Tibial artery (tissue), 4 donors: ENCODE data around the gene KRTAP5-1.

Experiments
- DNase-seq, 2 donors: peaks; one replicate each; pipeline ENCODE4 v3.0.0-alpha.2; 2019
- H3K27ac ChIP-seq, 2 donors: fragments of 200-600 bp; sonication (generic) in 1 of 2; 1 replicate in 1 of 2; 2 replicates in 1 of 2; pipeline ENCODE4 v1.5.1; 2018 to 2019; ENCODE audit warnings: mild to moderate bottlenecking in 1 of 2
- H3K27me3 ChIP-seq, 2 donors: fragments of 200-600 bp; sonication (generic) in 1 of 2; one replicate each; pipeline versions ENCODE4 v1.5.1 to v1.6.0; 2016 to 2019
- H3K36me3 ChIP-seq, 3 donors: fragments of 200-600 bp; sonication (generic) in 2 of 3; one replicate each; pipeline ENCODE4 v1.5.1; 2016 to 2019; ENCODE audit warnings: mild to moderate bottlenecking in 2 of 3
- H3K4me1 ChIP-seq, 4 donors: fragments of 200-600 bp; sonication (generic) in 2 of 4; 1 replicate in 3 of 4; 2 replicates in 1 of 4; pipeline ENCODE4 v1.5.1; 2016 to 2019
- H3K4me3 ChIP-seq, 2 donors: fragments of 200-600 bp; sonication (generic) in 1 of 2; 1 replicate in 1 of 2; 2 replicates in 1 of 2; pipeline ENCODE4 v1.5.1; 2018 to 2019; ENCODE audit warnings: mild to moderate bottlenecking in 2 of 2
- H3K9me3 ChIP-seq, 3 donors: fragments of 200-600 bp; sonication (generic) in 1 of 3; one replicate each; pipeline ENCODE4 v1.5.1; 2016 to 2019
- CTCF ChIP-seq, 2 experiments: fragments of 200-600 bp in 1 of 2; fragments of 450-650 bp in 1 of 2; IDR thresholded peaks; one replicate each; pipeline ENCODE4 v1.5.1; 2017 to 2019; ENCODE audit warnings: antibody characterized with exemption in 2 of 2, mild to moderate bottlenecking in 1 of 2, moderate library complexity in 1 of 2
- intact Hi-C: fragments of 100-400 bp; cut with DNase I; formaldehyde crosslinking; loops from one replicate; pipeline ENCODE4 v1.15.0; 2023; ENCODE audit warnings: low total_unique reads

Gene KRTAP5-1

DNA sequence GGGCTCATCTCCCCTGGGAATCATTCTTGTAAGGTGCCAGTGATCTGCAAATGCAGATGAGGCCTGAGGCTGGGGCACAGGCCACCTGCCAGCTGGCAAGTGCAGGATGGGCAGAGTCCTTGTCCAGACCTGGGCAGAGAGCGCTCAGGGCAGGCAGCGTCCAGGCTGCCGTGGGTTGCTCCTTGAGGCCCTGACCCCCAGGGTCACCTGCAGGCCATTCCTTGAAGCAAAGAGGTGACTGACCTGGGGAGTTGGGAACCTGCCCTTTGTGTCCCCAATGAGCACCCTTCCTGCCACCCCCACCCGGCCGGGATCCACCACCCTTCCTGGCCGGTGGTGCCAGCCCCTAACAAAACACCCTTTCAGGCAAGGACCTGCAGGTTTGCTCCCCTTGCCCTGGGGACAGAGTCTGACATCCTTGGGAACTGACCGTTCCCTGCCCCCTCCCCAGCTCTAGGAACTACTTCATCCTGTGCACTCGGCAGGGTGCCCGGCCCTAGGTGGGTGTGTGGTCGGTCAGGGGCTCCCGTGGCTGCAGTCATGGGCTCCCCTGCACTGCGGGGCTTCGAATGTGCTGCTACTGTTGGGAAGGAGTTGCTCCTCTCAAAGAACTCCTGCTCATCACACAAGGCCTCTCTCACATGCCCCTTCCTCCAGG, 41.3 kb downstream of the KRTAP5-1 start:
- intact Hi-C loops: loop anchor here (1.0 to 10.0 kb wide), 2 partner anchors 31 to 81 kb away; partner anchors contain the start of genes KRTAP5-4 and KRTAP5-5
- DNase-seq: no peak

GRCh38 chr11:1542267-1542666, 42.8 kb downstream of the KRTAP5-1 start:
- Histone ChIP-seq H3K4me3 (no peak overlapping the region), H3K27me3 (peaks cover 0 to 26% of the 10 kb centered on the region in 2 donors), H3K27ac (no peak overlapping the region), H3K4me1 (peaks cover 1 to 16% (median 12%) of the 10 kb centered on the region in 4 donors), H3K36me3 (no peaks in the 10 kb centered on the region), H3K9me3 (no peaks in the 10 kb centered on the region)
- TF ChIP-seq CTCF (IDR thresholded peaks at IDR 0.05): no peak
- intact Hi-C loops: loop anchor here (10.0 kb wide), 1 partner anchor 83 kb away; the partner anchor contains the start of genes KRTAP5-4 and KRTAP5-5
- DNase-seq: no peak

More for the DNA sequence above, 41.3 kb downstream of the KRTAP5-1 start:
- no peaks in the 10 kb centered on the region for H3K9me3 ChIP-seq
- no peak for TF ChIP-seq CTCF (IDR thresholded peaks at IDR 0.05)
- peaks cover 0 to 22% of the 10 kb centered on the region in 2 donors for H3K27me3 ChIP-seq
- no peak overlapping the region for H3K27ac ChIP-seq
- H3K4me3 ChIP-seq: no peak overlapping the region
- H3K4me1 ChIP-seq: peaks cover 4 to 29% (median 24%) of the 10 kb centered on the region in 4 donors
- H3K36me3 ChIP-seq: no peaks in the 10 kb centered on the region

DNA sequence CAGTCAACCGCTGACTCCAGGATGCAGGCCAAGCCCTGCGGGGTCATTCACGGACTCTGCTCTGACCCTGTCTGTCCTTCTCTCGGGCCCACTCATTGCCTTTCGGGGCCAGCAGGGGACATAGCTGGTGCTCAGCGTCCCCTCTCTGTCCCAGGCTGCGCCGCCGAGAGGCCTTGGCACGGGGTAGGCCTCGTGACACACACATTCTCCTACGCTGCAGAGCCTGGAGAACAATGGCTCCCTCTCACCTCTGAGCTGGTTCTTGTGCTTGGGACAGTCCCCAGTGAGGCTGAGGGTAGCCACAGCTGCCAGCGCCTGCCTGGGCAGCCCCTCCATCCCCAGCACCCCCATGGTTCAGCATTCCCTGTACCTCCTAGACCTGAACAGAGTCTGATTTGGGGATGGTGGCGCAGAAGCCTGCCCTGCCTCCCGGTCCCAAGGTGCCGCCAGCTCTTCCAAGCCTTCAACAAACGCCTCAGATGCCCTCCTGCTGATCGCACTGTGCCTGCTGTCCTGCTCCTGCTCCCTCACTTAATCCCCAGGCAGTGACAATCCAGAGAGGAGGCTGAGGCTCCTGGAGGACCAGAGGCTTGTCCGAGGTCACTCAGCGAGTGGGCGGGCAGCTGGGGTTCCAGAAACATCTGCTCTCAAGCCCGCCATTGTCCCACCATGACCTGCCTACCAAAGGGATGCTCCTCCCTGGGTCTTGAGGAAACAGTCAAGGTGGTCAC, 43.4 kb downstream of the KRTAP5-1 start:
- no peaks in the 10 kb centered on the region for H3K36me3 ChIP-seq
- peaks cover 0 to 23% of the 10 kb centered on the region in 2 donors for H3K27me3 ChIP-seq
- intact Hi-C loops: loop anchor here (10.0 kb wide), 1 partner anchor 83 kb away; the partner anchor contains the start of genes KRTAP5-4 and KRTAP5-5
- H3K9me3 ChIP-seq: no peaks in the 10 kb centered on the region
- DNase-seq: no peak
- no peak overlapping the region for H3K4me3 ChIP-seq
- TF ChIP-seq CTCF (IDR thresholded peaks at IDR 0.05): no peak
- H3K27ac ChIP-seq: no peak overlapping the region
- H3K4me1 ChIP-seq: peaks cover 0 to 14% (median 8%) of the 10 kb centered on the region in 4 donors

DNA sequence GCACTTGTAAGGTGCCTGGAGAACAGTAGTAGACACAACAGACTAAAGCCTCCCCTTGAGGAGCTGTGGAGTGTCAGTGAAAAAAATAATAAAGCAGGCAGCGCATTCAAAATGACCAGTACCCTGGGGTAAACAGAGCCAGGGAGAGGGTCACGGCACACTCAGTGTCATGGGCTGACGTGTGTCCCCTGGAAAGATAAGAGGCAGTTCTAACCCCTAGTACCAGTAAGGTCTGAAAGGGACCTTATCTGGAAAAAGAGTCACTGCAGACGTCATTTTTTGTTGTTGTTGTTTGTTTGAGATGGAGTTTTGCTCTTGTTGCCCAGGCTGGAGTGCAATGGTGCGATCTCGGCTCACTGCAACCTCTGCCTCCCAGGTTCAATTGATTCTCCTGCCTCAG, 45.0 kb downstream of the KRTAP5-1 start:
- DNase-seq: no peak
- Histone ChIP-seq H3K27ac (no peak overlapping the region), H3K9me3 (no peaks in the 10 kb centered on the region), H3K27me3 (peaks cover 0 to 16% of the 10 kb centered on the region in 2 donors), H3K4me3 (no peak overlapping the region), H3K36me3 (peaks cover 11 to 13% (median 12%) of the 10 kb centered on the region in 3 donors), H3K4me1 (peaks cover 0 to 22% (median 15%) of the 10 kb centered on the region in 4 donors)
- intact Hi-C loops: loop anchor here (10.0 kb wide), 1 partner anchor 85 kb away; the partner anchor contains the start of genes KRTAP5-4 and KRTAP5-5
- TF ChIP-seq CTCF (IDR thresholded peaks at IDR 0.05): no peak

- no peak for DNase-seq
- no peak overlapping the region for H3K27ac ChIP-seq
- no peaks in the 10 kb centered on the region for H3K9me3 ChIP-seq
- peaks cover 0 to 39% (median 29%) of the 10 kb centered on the region in 4 donors for H3K4me1 ChIP-seq
- no peak for TF ChIP-seq CTCF (IDR thresholded peaks at IDR 0.05)
- intact Hi-C loops: no loop called here
- H3K27me3 ChIP-seq: peaks cover 0 to 14% of the 10 kb centered on the region in 2 donors
- peaks cover 11 to 20% (median 13%) of the 10 kb centered on the region in 3 donors for H3K36me3 ChIP-seq
- no peak overlapping the region for H3K4me3 ChIP-seq
Measured at GRCh38 chr11:1538153-1538552, 46.9 kb downstream of the KRTAP5-1 start.
